Activated T-cell treated with anti-CD3 and anti-CD28 coated beads, Interleukin-2, amount 50 U/mL, for 4 hours (primary cell): ENCODE results near the gene HAPLN3. TPM values are rescaled to one million over a fixed set of nuclear protein-coding genes. Genes with fewer than 3 reads are reported as not detected.

ENCODE experiments used
- ATAC-seq, 2 donors: fragments of 200-7000 bp; cut with Tn5 transposase; one replicate each; pipeline ENCODE4 v1.10.0; 2021
- DNase-seq: peaks from one replicate; pipeline ENCODE4 v3.0.0-alpha.2; 2020
- H3K27me3 Mint-ChIP-seq: one replicate; pipeline ENCODE4 v1.8.0; 2021; ENCODE audit warnings: low read depth, mixed read lengths
- H3K36me3 Mint-ChIP-seq: one replicate; pipeline ENCODE4 v1.8.0; 2022; ENCODE audit warnings: mixed read lengths; ENCODE audit not compliant: insufficient read depth
- H3K4me1 Mint-ChIP-seq: one replicate; pipeline ENCODE4 v1.8.0; 2021; ENCODE audit warnings: low read depth, mixed read lengths
- H3K4me3 Mint-ChIP-seq: one replicate; pipeline ENCODE4 v1.8.0; 2021; ENCODE audit warnings: mild to moderate bottlenecking, moderate library complexity, mixed read lengths
- H3K9me3 Mint-ChIP-seq: one replicate; pipeline ENCODE4 v1.8.0; 2021; ENCODE audit warnings: mixed read lengths
- total RNA-seq, 3 donors: library from RNA; stranded (reverse); gene quantifications; one replicate each; pipeline ENCODE4 v1.2.1, GENCODE V29; 2021

HAPLN3 gene
- total RNA-seq, 3 donors from 2014 or later, result 67.4 to 87.5 (median 79.8) TPM

DNA sequence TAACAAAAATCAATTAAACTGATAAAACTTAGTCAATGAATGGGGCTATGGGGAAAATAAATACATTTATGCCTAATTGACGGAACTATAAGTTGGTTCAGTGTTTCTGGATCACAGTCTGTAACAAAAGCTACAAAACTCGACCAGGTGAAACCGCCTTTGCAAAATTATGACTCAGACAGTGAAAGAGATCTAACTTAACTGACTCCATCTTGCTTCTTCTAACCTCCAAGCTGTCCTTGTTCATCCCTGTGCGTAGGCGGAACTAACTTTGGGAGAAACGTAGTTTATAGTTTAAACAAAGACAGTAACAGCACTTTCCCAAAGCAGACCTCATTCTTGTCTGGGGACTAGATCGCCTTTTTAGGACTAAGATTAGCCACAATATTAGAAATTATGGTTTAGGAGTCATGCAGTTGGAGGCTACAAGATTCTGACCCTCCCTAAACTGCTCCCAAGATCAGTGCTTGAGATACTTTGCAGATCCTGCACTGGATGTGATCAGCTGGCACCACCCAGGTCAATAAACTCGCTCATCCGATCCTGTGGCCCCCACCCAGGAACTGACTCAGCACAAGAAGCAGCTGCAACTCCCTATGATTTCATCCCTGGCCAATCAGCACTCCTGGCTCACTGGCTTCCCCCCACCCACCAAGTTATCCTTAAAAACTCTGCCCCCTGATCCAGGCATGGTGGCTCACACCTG, 25.0 kb upstream of the HAPLN3 start:
- peaks cover 23% of the 10 kb centered on the region for H3K27me3 Mint-ChIP-seq
- ATAC-seq, result no peak
- no peaks in the 10 kb centered on the region for H3K36me3 Mint-ChIP-seq
- H3K9me3 Mint-ChIP-seq, result no peaks in the 10 kb centered on the region
- no peak for DNase-seq
- H3K4me1 Mint-ChIP-seq, result peaks cover 10% of the 10 kb centered on the region
- H3K4me3 Mint-ChIP-seq, result no peak overlapping the region

DNA sequence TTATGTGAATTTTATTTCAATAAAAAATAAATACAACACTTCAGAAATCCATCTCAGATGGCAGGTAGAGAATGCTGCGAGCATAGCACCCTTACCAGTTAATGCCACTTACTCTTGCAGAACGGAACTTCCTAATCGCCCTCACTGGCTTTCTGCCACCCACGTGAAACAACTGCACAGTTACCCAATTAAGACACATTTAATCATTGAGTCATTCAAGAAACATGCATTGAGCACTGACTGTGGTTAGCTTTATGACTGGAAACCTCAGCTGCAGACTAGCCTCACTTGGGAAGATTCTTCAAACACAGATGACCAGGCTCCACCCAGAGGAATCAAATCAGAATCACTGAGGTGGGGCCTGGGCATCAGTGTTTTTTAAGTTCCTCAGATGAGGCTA, 23.4 kb upstream of the HAPLN3 start:
- Mint-ChIP-seq H3K4me3 (no peak overlapping the region), H3K36me3 (no peaks in the 10 kb centered on the region), H3K9me3 (no peaks in the 10 kb centered on the region), H3K4me1 (peaks cover 10% of the 10 kb centered on the region), H3K27me3 (peaks cover 23% of the 10 kb centered on the region)
- no peak for DNase-seq
- ATAC-seq, result peak; percentile 88 to 89

DNA sequence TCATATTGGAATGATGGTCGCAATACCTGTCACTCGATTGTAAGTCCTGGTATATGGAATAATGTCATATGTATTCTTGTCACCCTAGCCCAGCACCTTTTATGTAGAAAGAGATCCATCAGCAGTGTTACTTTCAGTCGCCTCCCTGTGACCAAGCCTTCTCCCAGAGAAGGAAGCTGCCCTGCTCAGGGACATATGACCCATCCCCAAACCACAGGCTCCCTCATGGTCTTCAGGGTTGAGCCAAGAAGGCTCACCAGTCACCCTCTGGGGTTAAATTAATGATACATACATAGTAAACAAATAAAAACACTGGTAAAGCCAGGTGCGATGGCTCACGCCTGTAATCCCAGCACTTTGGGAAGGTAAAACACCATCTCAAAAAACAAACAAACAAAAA, 22.4 kb upstream of the HAPLN3 start:
- no peak for DNase-seq
- Mint-ChIP-seq H3K4me1 (peaks cover 14% of the 10 kb centered on the region), H3K9me3 (no peaks in the 10 kb centered on the region), H3K4me3 (no peak overlapping the region), H3K27me3 (peaks cover 23% of the 10 kb centered on the region), H3K36me3 (no peaks in the 10 kb centered on the region)
- ATAC-seq, result no peak

DNA sequence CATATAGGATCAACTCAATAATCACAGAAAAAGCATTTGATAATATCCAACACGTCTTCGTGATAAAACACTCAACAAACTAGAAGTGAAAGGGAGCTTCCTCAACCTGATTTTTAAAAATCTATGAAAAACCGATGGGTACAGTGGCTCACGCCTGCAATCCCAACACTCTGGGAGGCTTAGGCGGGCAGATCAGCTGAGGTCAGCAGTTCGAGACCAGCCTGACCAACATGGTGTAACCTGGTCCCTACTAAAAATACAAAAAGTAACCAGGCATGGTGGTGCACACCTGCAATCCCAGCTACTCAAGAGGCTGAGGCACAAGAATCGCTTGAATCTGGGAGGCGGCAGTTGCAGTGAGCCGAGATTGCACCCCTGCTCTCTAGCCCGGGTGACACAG, 20.0 kb upstream of the HAPLN3 start:
- Mint-ChIP-seq H3K27me3 (peaks cover 19% of the 10 kb centered on the region), H3K4me1 (peaks cover 26% of the 10 kb centered on the region), H3K36me3 (no peaks in the 10 kb centered on the region), H3K4me3 (no peak overlapping the region), H3K9me3 (no peaks in the 10 kb centered on the region)
- no peak for DNase-seq
- no peak for ATAC-seq

DNA sequence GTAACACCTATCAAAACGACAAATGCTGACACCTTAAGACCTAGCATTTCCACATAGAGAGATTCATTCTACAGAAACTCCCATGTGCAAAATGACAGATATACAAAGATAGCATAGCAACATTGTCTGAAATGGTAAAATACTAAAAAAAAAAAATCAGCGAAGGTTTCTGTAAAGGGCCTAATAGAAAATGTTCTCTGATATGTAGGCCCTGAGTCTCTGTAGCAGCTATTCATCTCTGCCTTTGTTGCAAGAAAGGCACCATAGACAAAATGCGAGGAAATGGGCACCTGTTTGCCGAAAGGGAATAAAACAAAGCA, 18.5 kb upstream of the HAPLN3 start:
- H3K27me3 Mint-ChIP-seq, result peaks cover 10% of the 10 kb centered on the region
- H3K36me3 Mint-ChIP-seq, result peaks cover 4% of the 10 kb centered on the region
- no peak for ATAC-seq
- no peaks in the 10 kb centered on the region for H3K9me3 Mint-ChIP-seq
- H3K4me1 Mint-ChIP-seq, result peaks cover 23% of the 10 kb centered on the region
- peak overlapping the region; percentile 85 for H3K4me3 Mint-ChIP-seq
- no peak for DNase-seq

DNA sequence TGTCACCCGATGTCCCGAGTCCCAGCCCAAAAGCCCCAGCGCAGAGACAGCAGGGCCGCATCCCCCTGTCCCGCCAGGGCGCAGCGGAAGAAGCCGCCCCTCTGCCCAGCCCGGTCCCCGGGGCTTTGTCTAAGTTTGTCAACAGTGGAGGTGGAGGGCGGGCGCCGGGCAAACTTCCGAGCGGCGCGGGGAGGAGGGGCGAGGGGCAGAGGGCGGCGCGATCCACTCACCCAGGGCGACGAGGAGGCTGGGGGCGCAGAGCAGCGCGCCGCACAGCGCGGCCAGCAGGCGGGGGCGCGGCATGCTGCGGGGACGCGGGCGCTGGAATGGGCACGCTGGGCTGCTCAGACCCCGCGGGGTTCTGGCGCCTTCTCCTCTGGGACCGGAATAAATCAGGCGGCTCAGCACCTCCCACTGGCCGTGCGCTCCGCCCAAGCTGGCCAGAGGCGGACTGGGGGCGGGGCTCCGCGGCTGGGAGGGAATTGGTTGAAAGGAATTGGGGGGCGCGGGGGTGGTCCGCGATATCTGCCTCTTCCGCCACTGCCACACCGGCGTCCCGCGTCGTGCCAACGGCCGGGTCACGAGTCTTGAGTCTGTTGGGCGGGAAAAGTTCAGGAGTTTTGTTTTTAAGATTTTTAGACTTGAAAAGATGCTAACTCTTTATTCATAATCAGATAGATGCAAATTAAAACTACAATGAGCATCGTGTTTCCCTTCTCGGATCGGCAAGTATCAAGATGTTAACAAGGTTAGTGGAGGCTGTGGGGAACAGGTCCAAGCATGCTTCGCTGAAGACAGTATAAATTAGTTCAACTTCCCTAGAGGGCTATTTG, 17.9 kb upstream of the HAPLN3 start, which contains the start of gene MFGE8:
Gene MFGE8 (minus strand): TSS at position 363 of the 833 bp plus-strand sequence. CDS start 60 bp downstream, at position 303.
- peak; percentile 95 to 96 for ATAC-seq
- peaks cover 4% of the 10 kb centered on the region for H3K36me3 Mint-ChIP-seq
- DNase-seq, result peak; percentile 59
- peaks cover 22% of the 10 kb centered on the region for H3K4me1 Mint-ChIP-seq
- no peaks in the 10 kb centered on the region for H3K9me3 Mint-ChIP-seq
- peak within 1 kb of the TSS; percentile 85 for H3K4me3 Mint-ChIP-seq
- H3K27me3 Mint-ChIP-seq, result peaks cover 8% of the 10 kb centered on the region

DNA sequence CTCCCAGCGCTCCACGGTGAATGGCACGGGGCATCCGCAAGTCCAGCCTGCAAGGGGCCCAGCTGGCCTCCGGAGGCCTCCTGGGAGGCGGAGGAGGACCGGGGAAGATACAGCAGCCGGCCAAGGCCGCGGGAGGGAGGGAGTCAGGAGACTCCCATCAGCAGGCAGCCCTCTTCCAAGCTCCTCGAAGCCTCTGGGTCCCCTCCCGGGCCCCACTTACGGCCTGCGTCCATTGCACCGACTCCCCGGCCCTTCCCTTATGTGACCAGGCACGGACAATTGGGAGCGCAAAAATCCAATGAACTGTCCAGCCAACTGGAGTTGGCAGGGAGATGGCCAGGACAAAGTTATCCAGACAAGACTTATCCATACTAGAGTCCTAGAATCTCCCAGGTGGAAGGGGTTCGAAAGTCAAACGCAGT, 17.2 kb upstream of the HAPLN3 start:
- peaks cover 22% of the 10 kb centered on the region for H3K4me1 Mint-ChIP-seq
- H3K36me3 Mint-ChIP-seq, result peaks cover 4% of the 10 kb centered on the region
- ATAC-seq, result no peak
- no peak for DNase-seq
- peaks cover 5% of the 10 kb centered on the region for H3K27me3 Mint-ChIP-seq
- no peaks in the 10 kb centered on the region for H3K9me3 Mint-ChIP-seq
- H3K4me3 Mint-ChIP-seq, result peak overlapping the region; percentile 85

DNA sequence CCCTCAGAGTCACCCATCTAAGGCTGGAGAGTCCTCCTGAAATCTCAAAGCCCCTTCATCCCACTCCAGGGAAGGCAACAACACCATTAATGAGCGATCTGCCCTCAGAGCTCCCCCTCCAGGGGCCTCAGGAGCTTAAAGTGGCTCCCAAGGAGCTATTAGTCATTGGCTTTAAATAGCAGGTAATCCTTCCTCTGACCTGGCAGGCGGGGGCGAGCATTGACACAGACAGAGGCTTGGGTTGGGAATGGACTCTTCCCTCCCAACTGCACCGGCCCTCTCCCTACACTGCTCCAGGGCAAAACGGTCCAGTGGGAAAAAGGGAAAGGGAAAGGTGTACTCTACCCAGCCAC, 16.4 kb upstream of the HAPLN3 start:
- no peak for ATAC-seq
- H3K9me3 Mint-ChIP-seq, result no peaks in the 10 kb centered on the region

DNA sequence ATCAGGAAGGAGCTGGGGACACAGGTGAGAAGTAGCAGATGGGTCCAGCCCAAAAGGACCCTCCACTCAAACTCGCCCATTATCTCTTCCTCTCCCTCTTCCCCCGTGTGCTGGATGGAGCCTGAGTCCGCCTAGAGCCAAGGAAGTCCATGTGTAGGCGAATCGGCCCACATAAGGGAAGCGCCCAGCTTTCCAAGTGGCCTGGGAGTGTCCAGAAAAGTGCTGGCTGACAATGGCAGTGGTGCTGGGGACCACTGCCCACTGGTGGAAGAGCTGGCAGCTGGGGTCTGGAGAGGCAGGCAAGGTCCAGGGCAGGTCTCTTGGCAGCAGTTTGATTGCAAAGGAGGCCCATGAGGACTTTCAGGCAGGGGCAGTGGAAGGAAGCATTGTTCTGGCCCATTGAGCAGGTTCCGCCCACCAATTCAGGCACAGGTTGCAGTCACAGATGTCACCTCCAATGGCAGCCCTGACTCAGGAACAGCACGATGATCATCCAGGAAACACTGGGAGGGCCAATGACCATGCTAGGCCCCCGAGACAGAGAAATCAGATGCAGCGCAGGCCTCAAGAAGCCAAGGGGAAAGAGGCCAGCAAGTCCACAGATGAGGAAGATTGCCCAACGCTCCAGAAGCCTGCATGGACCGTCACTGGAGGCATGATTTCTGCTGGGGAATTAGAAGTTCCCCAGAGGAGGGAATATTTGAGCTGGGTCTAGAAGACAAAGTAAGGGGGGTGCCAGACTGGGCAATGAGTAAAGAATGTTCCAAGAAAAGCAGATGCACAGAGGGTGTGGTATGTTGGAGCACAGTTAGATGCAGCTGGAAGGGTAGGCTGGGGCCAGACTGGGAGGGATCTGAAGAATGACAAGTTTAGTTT, 14.8 kb upstream of the HAPLN3 start:
- H3K27me3 Mint-ChIP-seq, result no peaks in the 10 kb centered on the region
- DNase-seq, result no peak

More for the DNA sequence above, 16.4 kb upstream of the HAPLN3 start:
- Mint-ChIP-seq H3K36me3 (peaks cover 4% of the 10 kb centered on the region), H3K27me3 (no peaks in the 10 kb centered on the region), H3K4me1 (peaks cover 22% of the 10 kb centered on the region), H3K4me3 (peak overlapping the region; percentile 85)
- DNase-seq, result no peak

DNA sequence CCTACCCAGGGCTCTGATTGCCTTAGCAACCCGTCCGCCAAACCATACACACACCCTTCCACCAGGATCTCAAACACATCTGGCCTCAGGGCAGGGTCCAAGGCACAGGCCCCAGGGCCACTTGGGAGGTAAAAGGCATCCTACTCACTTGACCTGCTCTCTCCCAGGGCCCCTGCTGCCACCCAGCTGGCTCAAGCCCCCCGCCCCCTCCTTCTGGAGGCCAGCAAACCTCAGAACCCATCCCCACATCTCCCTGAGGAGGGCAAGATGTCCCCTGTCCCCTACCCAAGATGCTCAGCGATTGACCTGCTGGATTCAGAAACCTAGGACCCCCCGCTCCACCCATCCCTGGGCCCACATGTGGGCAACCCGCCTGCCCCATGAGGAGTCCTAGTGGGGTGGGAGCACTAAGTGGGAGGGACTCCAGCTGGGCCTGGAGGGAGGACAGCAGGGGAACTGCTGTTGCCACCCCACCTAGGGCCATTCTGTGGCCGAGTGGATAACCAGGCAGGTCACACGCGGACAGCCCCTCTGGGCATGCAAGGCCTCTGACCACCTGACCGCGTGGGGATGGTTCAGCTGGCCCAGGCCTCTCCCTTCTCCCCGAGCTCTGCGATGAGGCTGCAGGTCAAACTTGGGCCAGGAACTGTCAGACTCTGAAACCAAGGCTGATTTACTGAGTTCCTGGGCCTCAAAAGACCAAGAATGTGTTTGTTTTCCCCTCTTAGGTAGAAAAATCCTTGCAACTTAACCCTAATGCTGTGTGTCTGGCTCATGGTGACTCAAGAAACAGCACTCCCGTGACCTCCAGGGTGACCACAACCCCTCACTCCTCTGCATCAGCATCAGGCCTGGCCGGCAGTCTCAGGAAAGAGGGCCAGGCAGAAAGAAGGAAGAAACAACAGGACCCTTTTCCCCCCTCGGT, 13.6 kb upstream of the HAPLN3 start:
- peaks cover 40% of the 10 kb centered on the region for H3K4me1 Mint-ChIP-seq
- H3K9me3 Mint-ChIP-seq, result no peaks in the 10 kb centered on the region
- no peak for ATAC-seq
- H3K36me3 Mint-ChIP-seq, result peaks cover 7% of the 10 kb centered on the region
- DNase-seq, result no peak
- H3K27me3 Mint-ChIP-seq, result no peaks in the 10 kb centered on the region
- H3K4me3 Mint-ChIP-seq, result no peak overlapping the region

More for the DNA sequence above, 14.8 kb upstream of the HAPLN3 start:
- Mint-ChIP-seq H3K36me3 (peaks cover 7% of the 10 kb centered on the region), H3K4me3 (peak overlapping the region; percentile 45), H3K4me1 (peaks cover 28% of the 10 kb centered on the region), H3K9me3 (no peaks in the 10 kb centered on the region)
- ATAC-seq, result no peak

DNA sequence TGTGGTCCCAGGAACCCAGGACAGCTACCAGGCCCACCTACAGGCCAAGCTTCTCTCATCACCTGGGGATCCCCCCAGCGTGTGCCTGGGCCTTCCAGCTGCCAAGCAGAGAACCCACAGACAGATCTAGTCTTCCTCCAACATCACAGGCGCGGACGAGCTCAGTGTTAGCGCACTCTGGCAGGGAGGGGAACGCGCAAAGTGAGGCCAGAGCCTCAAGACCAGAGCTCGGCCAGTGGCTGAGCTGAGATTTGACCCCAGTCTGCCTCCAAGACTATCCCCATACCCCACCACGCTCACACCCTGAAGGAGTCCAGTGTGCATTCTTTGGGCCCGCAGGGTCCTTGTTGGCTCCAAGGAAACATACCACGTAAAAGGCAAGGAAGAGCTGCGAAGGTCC, 12.8 kb upstream of the HAPLN3 start:
- peaks cover 45% of the 10 kb centered on the region for H3K4me1 Mint-ChIP-seq

DNA sequence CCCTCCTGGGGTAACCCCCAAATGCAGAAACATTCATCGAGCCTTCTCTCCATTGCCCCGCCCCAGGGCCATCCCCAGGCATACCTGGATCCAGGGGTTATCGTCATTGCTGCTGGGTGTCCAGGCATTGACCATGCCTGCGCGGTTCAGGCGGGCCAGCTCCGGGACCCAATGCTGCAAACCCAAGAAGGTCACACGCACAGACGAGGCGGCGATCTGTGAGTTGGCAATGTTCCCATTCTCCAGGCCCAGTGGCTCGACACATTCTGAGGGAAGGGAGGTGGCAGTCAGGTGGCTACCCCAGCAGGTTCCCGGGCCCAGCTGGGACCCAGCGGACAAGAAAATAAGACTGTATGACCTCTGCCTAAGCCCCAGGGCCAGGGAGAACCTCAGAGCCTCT, 11.8 kb upstream of the HAPLN3 start:
- Mint-ChIP-seq H3K4me1 (peaks cover 49% of the 10 kb centered on the region), H3K36me3 (peaks cover 7% of the 10 kb centered on the region), H3K9me3 (no peaks in the 10 kb centered on the region), H3K27me3 (no peaks in the 10 kb centered on the region), H3K4me3 (no peak overlapping the region)
- DNase-seq (no peak), ATAC-seq (no peak)

More for the DNA sequence above, 12.8 kb upstream of the HAPLN3 start:
- Mint-ChIP-seq H3K4me3 (no peak overlapping the region), H3K27me3 (no peaks in the 10 kb centered on the region), H3K9me3 (no peaks in the 10 kb centered on the region), H3K36me3 (peaks cover 7% of the 10 kb centered on the region)
- ATAC-seq (no peak), DNase-seq (no peak)

DNA sequence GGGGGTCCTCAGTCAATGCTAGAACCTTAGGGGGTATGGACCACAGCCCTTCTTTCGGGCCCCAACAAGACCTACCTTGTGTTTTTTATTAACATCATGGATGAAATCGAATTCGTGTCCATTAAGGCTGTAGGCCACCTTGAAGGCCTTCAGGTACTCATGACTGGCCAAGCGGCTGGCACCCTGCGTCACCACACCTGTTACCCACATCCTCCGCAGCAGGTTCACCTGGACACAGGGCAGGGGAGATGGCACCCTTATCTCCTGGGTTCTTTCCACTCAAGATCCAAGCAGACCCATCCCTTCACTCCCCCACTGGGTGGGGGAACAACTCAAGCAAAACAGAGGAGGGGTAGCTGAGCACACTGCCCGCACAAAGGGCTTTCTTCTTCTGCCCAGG, 11.2 kb upstream of the HAPLN3 start:
- Mint-ChIP-seq H3K27me3 (no peaks in the 10 kb centered on the region), H3K9me3 (no peaks in the 10 kb centered on the region), H3K36me3 (peaks cover 9% of the 10 kb centered on the region), H3K4me3 (no peak overlapping the region), H3K4me1 (peaks cover 46% of the 10 kb centered on the region)
- ATAC-seq (no peak), DNase-seq (no peak)
